HEK293 (cell line): ENCODE data around the gene PEF1.

Source experiments
- OVOL3 ChIP-seq: fragments of 450-650 bp; formaldehyde crosslinking; IDR thresholded peaks from 2 replicates; pipeline ENCODE4 v1.5.1; 2016; ENCODE audit warnings: missing biosample characterization, missing genetic modification characterization
- ZBTB20 ChIP-seq: fragments of 450-650 bp; formaldehyde crosslinking; IDR thresholded peaks from 2 replicates; pipeline ENCODE4 v1.5.1; 2016; ENCODE audit warnings: missing biosample characterization, missing genetic modification characterization
- ZBTB48 ChIP-seq: fragments of 450-650 bp; formaldehyde crosslinking; IDR thresholded peaks from 2 replicates; pipeline ENCODE4 v1.5.1; 2016; ENCODE audit warnings: missing biosample characterization, missing genetic modification characterization
- ZEB2 ChIP-seq: fragments of 450-650 bp; formaldehyde crosslinking; IDR thresholded peaks from 2 replicates; pipeline ENCODE4 v1.5.1; 2016; ENCODE audit warnings: missing biosample characterization, missing genetic modification characterization
- ZNF121 ChIP-seq: fragments of 450-650 bp; formaldehyde crosslinking; IDR thresholded peaks from 2 replicates; pipeline ENCODE4 v1.5.1; 2016; ENCODE audit warnings: missing biosample characterization, missing genetic modification characterization
- ZNF174 ChIP-seq: fragments of 450-650 bp; formaldehyde crosslinking; IDR thresholded peaks from 2 replicates; pipeline ENCODE4 v1.5.0; 2017; ENCODE audit warnings: missing biosample characterization, mild to moderate bottlenecking, missing genetic modification characterization
- ZNF24 ChIP-seq: fragments of 450-650 bp; formaldehyde crosslinking; IDR thresholded peaks from 2 replicates; pipeline ENCODE4 v1.5.1; 2016; ENCODE audit warnings: missing biosample characterization, missing genetic modification characterization
- ZNF843 ChIP-seq: fragments of 450-650 bp; formaldehyde crosslinking; IDR thresholded peaks from 2 replicates; pipeline ENCODE4 v1.5.1; 2016; ENCODE audit warnings: missing biosample characterization, missing genetic modification characterization
- TF ChIP-seq, protein P1 (sequence below): fragments of 450-650 bp; formaldehyde crosslinking; IDR thresholded peaks from 2 replicates; pipeline ENCODE4 v1.5.1; 2016; ENCODE audit warnings: missing biosample characterization, missing genetic modification characterization
- TF ChIP-seq, protein P2 (sequence below): fragments of 450-650 bp; formaldehyde crosslinking; IDR thresholded peaks from 2 replicates; pipeline ENCODE4 v1.5.1; 2017; ENCODE audit warnings: missing biosample characterization, missing genetic modification characterization

DNA sequence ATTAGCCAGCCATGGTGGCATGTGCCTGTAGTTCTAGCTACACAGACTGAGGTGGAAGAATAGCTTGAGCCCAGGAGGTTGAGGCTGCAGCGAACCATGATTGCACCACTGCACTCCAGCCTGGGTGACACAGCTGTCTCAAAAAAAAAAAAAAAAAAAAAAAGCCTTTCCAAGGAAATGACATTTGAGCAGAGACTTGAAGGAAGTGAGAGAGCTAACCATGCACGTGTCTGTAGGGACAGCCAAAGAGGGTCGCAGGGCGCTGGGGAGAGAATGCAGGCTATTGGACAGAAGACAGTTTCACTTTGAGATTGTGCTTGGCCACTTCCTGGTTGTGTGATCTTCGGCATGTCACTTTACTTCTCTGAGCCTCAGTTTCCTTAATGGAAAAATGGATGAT lies 20.4 kb downstream of the PEF1 start:
- TF ChIP-seq ZNF121 (tag by site-specific recombination) = no peak
- TF ChIP-seq ZBTB20 (tag by site-specific recombination) = no peak
- TF ChIP-seq ZNF24 (tag by site-specific recombination) = no peak
- no peak for TF ChIP-seq ZEB2
- TF ChIP-seq OVOL3 (tag by site-specific recombination) = no peak
- TF ChIP-seq, protein P1, sequence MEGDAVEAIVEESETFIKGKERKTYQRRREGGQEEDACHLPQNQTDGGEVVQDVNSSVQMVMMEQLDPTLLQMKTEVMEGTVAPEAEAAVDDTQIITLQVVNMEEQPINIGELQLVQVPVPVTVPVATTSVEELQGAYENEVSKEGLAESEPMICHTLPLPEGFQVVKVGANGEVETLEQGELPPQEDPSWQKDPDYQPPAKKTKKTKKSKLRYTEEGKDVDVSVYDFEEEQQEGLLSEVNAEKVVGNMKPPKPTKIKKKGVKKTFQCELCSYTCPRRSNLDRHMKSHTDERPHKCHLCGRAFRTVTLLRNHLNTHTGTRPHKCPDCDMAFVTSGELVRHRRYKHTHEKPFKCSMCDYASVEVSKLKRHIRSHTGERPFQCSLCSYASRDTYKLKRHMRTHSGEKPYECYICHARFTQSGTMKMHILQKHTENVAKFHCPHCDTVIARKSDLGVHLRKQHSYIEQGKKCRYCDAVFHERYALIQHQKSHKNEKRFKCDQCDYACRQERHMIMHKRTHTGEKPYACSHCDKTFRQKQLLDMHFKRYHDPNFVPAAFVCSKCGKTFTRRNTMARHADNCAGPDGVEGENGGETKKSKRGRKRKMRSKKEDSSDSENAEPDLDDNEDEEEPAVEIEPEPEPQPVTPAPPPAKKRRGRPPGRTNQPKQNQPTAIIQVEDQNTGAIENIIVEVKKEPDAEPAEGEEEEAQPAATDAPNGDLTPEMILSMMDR = no peak
- TF ChIP-seq, protein P2, sequence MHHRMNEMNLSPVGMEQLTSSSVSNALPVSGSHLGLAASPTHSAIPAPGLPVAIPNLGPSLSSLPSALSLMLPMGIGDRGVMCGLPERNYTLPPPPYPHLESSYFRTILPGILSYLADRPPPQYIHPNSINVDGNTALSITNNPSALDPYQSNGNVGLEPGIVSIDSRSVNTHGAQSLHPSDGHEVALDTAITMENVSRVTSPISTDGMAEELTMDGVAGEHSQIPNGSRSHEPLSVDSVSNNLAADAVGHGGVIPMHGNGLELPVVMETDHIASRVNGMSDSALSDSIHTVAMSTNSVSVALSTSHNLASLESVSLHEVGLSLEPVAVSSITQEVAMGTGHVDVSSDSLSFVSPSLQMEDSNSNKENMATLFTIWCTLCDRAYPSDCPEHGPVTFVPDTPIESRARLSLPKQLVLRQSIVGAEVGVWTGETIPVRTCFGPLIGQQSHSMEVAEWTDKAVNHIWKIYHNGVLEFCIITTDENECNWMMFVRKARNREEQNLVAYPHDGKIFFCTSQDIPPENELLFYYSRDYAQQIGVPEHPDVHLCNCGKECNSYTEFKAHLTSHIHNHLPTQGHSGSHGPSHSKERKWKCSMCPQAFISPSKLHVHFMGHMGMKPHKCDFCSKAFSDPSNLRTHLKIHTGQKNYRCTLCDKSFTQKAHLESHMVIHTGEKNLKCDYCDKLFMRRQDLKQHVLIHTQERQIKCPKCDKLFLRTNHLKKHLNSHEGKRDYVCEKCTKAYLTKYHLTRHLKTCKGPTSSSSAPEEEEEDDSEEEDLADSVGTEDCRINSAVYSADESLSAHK (tag by site-specific recombination) = no peak
- no peak for TF ChIP-seq ZNF174 (tag by site-specific recombination)
- no peak for TF ChIP-seq ZNF843 (tag by site-specific recombination)
- TF ChIP-seq ZBTB48 = no peak
